ENCODE data around the gene MAPRE3.

GRCh38 chr2:26933431-26934334 lies 36.8 kb upstream of the MAPRE3 start:
- TF ChIP-seq POLR2A (IDR thresholded peaks at IDR 0.05), result no peak
- TF ChIP-seq, protein P1, sequence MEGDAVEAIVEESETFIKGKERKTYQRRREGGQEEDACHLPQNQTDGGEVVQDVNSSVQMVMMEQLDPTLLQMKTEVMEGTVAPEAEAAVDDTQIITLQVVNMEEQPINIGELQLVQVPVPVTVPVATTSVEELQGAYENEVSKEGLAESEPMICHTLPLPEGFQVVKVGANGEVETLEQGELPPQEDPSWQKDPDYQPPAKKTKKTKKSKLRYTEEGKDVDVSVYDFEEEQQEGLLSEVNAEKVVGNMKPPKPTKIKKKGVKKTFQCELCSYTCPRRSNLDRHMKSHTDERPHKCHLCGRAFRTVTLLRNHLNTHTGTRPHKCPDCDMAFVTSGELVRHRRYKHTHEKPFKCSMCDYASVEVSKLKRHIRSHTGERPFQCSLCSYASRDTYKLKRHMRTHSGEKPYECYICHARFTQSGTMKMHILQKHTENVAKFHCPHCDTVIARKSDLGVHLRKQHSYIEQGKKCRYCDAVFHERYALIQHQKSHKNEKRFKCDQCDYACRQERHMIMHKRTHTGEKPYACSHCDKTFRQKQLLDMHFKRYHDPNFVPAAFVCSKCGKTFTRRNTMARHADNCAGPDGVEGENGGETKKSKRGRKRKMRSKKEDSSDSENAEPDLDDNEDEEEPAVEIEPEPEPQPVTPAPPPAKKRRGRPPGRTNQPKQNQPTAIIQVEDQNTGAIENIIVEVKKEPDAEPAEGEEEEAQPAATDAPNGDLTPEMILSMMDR (IDR thresholded peaks at IDR 0.05), result no peak
